Thyroid gland (tissue), 4 donors: ENCODE data around the gene ELOVL2.

ENCODE experiments used
- POLR2A ChIP-seq, 2 donors: fragments of 450-650 bp; IDR thresholded peaks; one replicate each; pipeline ENCODE4 v1.6.1; 2017; ENCODE audit warnings: antibody characterized with exemption in 2 of 2, mild to moderate bottlenecking in 2 of 2, moderate library complexity in 1 of 2
- TF ChIP-seq, protein P1 (sequence below), 6 experiments: fragments of 200-600 bp in 3 of 6; fragments of 450-650 bp in 3 of 6; sonication (generic) in 3 of 6; IDR thresholded peaks; one replicate each; pipeline ENCODE4 v1.5.1; 2016 to 2019; ENCODE audit warnings: antibody characterized with exemption in 6 of 6, mild to moderate bottlenecking in 2 of 6, inconsistent platforms in 1 of 6, moderate library complexity in 1 of 6

DNA sequence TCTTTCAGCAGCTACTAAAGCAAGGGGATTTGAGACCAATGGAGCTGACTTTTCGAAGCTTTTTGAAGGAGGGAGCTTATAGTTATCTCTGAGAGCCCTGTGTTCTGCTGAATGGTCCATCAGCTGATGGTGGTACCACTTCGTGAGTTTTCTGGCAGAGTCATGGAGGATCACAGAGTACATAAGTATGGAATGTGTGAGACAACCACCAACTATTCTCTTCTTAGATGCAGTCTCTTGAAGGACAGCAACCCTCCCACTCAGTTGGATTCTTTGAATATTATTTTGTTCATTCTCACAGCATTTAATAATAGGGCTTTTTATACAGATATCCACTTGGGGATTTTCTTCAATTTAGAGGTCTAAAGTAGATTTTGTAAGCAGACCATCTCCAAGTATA is 75.3 kb downstream of the ELOVL2 start:
- TF ChIP-seq, protein P1, sequence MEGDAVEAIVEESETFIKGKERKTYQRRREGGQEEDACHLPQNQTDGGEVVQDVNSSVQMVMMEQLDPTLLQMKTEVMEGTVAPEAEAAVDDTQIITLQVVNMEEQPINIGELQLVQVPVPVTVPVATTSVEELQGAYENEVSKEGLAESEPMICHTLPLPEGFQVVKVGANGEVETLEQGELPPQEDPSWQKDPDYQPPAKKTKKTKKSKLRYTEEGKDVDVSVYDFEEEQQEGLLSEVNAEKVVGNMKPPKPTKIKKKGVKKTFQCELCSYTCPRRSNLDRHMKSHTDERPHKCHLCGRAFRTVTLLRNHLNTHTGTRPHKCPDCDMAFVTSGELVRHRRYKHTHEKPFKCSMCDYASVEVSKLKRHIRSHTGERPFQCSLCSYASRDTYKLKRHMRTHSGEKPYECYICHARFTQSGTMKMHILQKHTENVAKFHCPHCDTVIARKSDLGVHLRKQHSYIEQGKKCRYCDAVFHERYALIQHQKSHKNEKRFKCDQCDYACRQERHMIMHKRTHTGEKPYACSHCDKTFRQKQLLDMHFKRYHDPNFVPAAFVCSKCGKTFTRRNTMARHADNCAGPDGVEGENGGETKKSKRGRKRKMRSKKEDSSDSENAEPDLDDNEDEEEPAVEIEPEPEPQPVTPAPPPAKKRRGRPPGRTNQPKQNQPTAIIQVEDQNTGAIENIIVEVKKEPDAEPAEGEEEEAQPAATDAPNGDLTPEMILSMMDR (IDR thresholded peaks at IDR 0.05): no peak
- TF ChIP-seq POLR2A (IDR thresholded peaks at IDR 0.05): no peak
